Right atrium auricular region (tissue), 2 donors: ENCODE data around the gene CD300A. TPM values are rescaled to one million over a fixed set of nuclear protein-coding genes. Genes with fewer than 3 reads are reported as not detected.
A peak's percentile ranks its signal among the peaks of the same experiment; 100 is the strongest.

ENCODE experiments used
- DNase-seq: peaks from one replicate; pipeline ENCODE4 v3.0.0-alpha.2; 2019; ENCODE audit warnings: low spot score
- H3K27ac ChIP-seq, 2 donors: fragments of 200-600 bp; sonication (generic); 1 replicate in 1 of 2; 2 replicates in 1 of 2; pipeline ENCODE4 v1.5.1; 2016 to 2019
- H3K27me3 ChIP-seq, 2 donors: fragments of 200-600 bp; sonication (generic); one replicate each; pipeline versions ENCODE4 v1.5.1 to v1.6.0; 2017 to 2019
- H3K36me3 ChIP-seq: fragments of 200-600 bp; sonication (generic); one replicate; pipeline ENCODE4 v1.5.1; 2016
- H3K4me1 ChIP-seq, 2 donors: fragments of 200-600 bp; sonication (generic); one replicate each; pipeline versions ENCODE4 v1.5.1 to v1.6.0; 2017 to 2019
- H3K4me3 ChIP-seq, 2 donors: fragments of 200-600 bp; sonication (generic); 1 replicate in 1 of 2; 2 replicates in 1 of 2; pipeline ENCODE4 v1.5.1; 2017 to 2019; ENCODE audit warnings: mild to moderate bottlenecking in 1 of 2, moderate library complexity in 1 of 2
- H3K9me3 ChIP-seq, 2 donors: fragments of 200-600 bp; sonication (generic); one replicate each; pipeline ENCODE4 v1.5.1; 2019
- total RNA-seq, 2 donors: library from RNA; depleted of rRNA; stranded (reverse); fragments of >200 nt; gene quantifications; one replicate each; pipeline ENCODE4 v1.1.0, GENCODE V29; 2016
- TF ChIP-seq, protein P1 (sequence below), 2 donors: fragments of 200-600 bp; sonication (generic); IDR thresholded peaks; one replicate each; pipeline ENCODE4 v1.5.1; 2019; ENCODE audit warnings: antibody characterized with exemption in 2 of 2

CD300A gene
- total RNA-seq, 2 donors from 2014 or later = 2.0 to 7.8 TPM

DNA sequence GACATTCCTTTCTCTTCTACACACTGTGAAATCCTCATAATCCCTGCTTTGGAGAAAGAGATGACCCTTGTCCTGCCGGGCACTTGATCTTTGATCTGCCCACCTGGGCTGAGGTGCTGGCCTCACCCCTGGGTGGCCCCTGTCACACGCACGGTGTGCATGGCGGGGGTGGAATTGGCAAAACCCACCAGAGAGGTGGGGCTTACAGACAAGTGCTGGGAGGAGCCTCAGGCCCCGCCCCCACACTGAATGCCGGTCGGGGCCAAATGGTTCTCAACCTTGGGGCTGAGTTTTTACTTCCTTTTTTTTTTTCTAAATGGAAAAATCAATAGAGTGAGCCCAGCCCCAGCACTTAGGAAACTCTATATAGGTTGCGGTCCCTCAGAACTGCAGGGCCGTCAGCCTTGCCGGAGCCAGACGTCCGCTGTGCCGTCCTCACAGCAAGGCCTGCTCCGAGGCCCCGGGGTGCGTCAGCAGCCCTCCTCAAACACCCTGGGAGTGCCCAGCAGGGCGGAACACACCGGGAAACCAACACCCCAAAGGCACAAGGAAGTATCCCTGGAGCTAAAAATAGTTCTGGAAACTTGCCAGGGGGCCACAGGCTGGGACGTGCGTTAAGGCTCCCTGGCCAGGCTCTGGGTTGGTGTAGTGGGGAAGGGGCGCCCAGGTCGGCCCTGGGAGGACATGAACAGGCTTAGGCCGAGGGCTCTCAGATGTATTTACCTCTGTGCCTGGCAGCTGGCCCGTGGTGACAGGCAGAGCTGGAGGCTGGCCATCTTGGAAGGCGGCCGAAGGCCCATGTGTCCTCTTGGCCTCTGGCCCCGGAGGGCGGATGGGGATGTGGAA lies 23.5 kb upstream of the CD300A start:
- Histone ChIP-seq H3K4me1 (peaks cover 0 to 59% of the 10 kb centered on the region in 2 donors), H3K36me3 (peaks cover 8% of the 10 kb centered on the region), H3K27ac (peak overlapping the region; percentile 86 to 94), H3K27me3 (no peaks in the 10 kb centered on the region), H3K4me3 (peak overlapping the region; percentile 15 to 38), H3K9me3 (peaks cover 0 to 2% of the 10 kb centered on the region in 2 donors)
- TF ChIP-seq, protein P1, sequence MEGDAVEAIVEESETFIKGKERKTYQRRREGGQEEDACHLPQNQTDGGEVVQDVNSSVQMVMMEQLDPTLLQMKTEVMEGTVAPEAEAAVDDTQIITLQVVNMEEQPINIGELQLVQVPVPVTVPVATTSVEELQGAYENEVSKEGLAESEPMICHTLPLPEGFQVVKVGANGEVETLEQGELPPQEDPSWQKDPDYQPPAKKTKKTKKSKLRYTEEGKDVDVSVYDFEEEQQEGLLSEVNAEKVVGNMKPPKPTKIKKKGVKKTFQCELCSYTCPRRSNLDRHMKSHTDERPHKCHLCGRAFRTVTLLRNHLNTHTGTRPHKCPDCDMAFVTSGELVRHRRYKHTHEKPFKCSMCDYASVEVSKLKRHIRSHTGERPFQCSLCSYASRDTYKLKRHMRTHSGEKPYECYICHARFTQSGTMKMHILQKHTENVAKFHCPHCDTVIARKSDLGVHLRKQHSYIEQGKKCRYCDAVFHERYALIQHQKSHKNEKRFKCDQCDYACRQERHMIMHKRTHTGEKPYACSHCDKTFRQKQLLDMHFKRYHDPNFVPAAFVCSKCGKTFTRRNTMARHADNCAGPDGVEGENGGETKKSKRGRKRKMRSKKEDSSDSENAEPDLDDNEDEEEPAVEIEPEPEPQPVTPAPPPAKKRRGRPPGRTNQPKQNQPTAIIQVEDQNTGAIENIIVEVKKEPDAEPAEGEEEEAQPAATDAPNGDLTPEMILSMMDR (IDR thresholded peaks at IDR 0.05) = no peak
- DNase-seq = peak; percentile 91

DNA sequence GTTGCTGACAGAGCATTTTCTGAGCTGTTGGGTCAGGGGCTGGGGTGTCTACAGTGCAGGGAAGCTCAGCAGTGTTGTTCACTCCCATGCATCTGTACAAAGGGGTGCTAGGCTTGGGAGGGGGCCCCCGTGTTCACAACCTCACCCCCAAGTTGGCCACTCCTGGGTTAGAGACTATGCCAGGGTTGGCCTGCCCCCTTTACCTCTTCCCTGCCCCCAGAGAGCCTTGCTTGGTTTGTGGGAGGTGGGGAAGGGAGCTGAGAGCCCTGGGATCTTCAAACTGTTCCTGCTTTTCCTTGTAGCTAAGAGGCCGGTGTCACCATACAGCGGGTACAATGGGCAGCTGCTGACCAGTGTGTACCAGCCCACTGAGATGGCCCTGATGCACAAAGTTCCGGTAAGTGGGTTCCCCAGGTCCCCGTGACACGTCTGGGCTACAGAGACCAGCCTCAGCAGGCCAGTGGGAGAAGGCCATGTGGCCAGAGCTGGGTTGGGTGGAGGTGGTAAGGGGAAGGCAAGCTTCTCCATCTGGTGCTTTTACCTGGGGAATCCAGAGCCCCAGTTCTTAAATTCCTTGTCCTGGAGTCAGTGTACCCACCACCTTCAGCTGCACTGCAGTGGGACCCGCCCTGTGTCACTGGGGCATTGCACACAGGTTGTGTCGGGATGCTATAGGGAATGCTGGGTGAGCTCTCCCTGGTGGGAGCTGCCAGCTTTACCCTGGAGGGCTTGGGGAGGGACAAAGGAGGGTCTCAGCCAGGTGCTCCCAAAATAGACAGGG lies 22.7 kb upstream of the CD300A start:
- Histone ChIP-seq H3K4me1 (peaks cover 0 to 59% of the 10 kb centered on the region in 2 donors), H3K27me3 (no peaks in the 10 kb centered on the region), H3K4me3 (peak overlapping the region in 1 of 2 donors; percentile 38), H3K9me3 (no peaks in the 10 kb centered on the region), H3K36me3 (peaks cover 8% of the 10 kb centered on the region), H3K27ac (peak overlapping the region; percentile 86 to 94)
- no peak for DNase-seq
- TF ChIP-seq, protein P1 (IDR thresholded peaks at IDR 0.05) = no peak

DNA sequence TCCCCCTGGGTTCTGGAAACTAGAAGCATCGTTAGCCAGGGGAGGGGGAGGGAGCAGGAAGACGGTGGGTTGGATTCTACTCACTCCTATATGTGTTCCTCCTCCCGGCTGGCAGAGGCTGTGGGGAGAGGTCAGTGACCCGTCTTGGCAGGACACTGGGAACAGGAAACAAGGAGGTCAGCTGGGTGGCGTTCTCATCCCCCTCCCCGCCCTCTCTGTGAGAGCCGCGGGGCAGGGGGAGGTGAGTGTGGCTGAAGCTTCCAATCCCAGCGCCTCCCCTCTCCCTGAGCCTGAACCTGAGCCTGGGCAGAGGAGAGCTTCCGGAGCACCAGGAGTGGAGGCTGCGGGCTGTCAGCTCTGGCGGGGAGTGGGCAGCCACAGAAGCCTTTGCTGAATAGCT lies 22.0 kb upstream of the CD300A start:
- DNase-seq = no peak
- Histone ChIP-seq H3K9me3 (no peaks in the 10 kb centered on the region), H3K4me1 (peaks cover 0 to 59% of the 10 kb centered on the region in 2 donors), H3K27me3 (no peaks in the 10 kb centered on the region), H3K27ac (peak overlapping the region; percentile 86 to 94), H3K36me3 (peaks cover 8% of the 10 kb centered on the region), H3K4me3 (no peak overlapping the region)
- TF ChIP-seq, protein P1 (IDR thresholded peaks at IDR 0.05) = no peak

DNA sequence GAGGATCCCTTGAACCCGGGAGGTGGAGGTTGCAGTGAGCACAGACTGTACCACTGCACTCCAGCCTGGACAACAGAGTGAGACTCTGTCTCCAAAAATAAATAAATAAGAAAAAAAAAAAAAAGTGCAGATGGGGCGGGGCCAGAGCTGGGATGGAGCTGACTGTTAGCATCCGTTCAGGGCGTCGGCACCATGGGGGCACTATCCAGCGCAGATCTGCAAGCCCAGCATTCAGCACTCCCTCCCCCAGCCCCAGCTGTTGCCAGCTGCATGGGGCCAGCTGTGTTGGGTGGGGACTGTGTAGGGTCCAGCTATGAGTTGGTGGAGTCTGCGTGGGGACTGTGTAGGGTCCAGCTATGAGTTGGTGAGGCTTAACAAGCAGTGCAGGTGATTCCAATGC lies 21.3 kb upstream of the CD300A start:
- DNase-seq = no peak
- peaks cover 5% of the 10 kb centered on the region for H3K36me3 ChIP-seq
- no peaks in the 10 kb centered on the region for H3K9me3 ChIP-seq
- H3K27ac ChIP-seq = peak overlapping the region; percentile 86 to 94
- H3K27me3 ChIP-seq = no peaks in the 10 kb centered on the region
- H3K4me1 ChIP-seq = peaks cover 0 to 59% of the 10 kb centered on the region in 2 donors
- TF ChIP-seq, protein P1 (IDR thresholded peaks at IDR 0.05) = no peak
- H3K4me3 ChIP-seq = no peak overlapping the region

DNA sequence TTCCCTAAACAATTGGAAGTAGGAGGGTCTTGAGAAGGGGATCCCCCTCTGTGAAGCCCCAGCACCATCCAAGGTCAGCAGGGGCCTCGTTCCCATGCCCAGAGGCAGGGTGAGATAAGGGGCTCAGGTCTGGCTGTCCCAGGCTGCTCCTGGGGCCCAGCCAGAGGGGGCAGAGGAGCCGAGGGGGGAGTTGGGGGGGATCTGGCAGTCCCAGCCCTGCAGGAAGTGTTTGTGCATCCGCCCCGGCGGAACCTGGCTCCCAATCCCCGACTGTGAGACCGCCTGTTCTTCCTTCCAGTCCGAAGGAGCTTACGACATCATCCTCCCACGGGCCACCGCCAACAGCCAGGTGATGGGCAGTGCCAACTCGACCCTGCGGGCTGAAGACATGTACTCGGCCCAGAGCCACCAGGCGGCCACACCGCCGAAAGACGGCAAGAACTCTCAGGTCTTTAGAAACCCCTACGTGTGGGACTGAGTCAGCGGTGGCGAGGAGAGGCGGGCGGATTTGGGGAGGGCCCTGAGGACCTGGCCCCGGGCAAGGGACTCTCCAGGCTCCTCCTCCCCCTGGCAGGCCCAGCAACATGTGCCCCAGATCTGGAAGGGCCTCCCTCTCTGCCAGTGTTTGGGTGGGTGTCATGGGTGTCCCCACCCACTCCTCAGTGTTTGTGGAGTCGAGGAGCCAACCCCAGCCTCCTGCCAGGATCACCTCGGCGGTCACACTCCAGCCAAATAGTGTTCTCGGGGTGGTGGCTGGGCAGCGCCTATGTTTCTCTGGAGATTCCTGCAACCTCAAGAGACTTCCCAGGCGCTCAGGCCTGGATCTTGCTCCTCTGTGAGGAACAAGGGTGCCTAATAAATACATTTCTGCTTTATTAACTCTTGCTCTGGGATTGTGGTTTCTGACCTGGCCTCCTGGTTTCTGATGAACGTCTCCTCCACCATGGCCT lies 19.6 kb upstream of the CD300A start:
- TF ChIP-seq, protein P1 (IDR thresholded peaks at IDR 0.05) = no peak
- Histone ChIP-seq H3K4me3 (peak overlapping the region in 1 of 2 donors; percentile 27), H3K27ac (peak overlapping the region; percentile 66 to 78), H3K9me3 (no peaks in the 10 kb centered on the region), H3K27me3 (no peaks in the 10 kb centered on the region), H3K4me1 (peaks cover 0 to 59% of the 10 kb centered on the region in 2 donors), H3K36me3 (no peaks in the 10 kb centered on the region)
- DNase-seq = peak; percentile 79
